MM.1S (cell line): Measurements from ENCODE around the gene MAP3K20.
"Not testable (repeated sequence)": the region's sequence is repeated elsewhere in the genome, so short reads cannot be mapped to it uniquely, and the experiment has no call there.

Source experiments
- DNase-seq: peaks from one replicate; pipeline ENCODE4 v3.0.0-alpha.2; 2015
- H2AFZ ChIP-seq: fragments of 300-600 bp; sonication (generic); 2 replicates; pipeline ENCODE4 v1.6.0; 2016; ENCODE audit warnings: antibody characterized with exemption, low read length
- H3F3A ChIP-seq: fragments of 300-600 bp; sonication (generic); 2 replicates; pipeline ENCODE4 v1.6.1; 2016; ENCODE audit warnings: mild to moderate bottlenecking, antibody characterized with exemption, low read length, moderate library complexity, mixed read lengths; ENCODE audit not compliant: insufficient read depth
- H3K27ac ChIP-seq: fragments of 300-600 bp; sonication (generic); 2 replicates; pipeline ENCODE4 v1.5.1; 2016; ENCODE audit warnings: mild to moderate bottlenecking, low read length
- H3K27me3 ChIP-seq: fragments of 300-600 bp; sonication (generic); replicated peaks from 2 replicates; pipeline ENCODE4 v1.6.0; 2016; ENCODE audit warnings: low read length; ENCODE audit not compliant: insufficient read depth
- H3K36me3 ChIP-seq: fragments of 300-600 bp; sonication (generic); replicated peaks from 2 replicates; pipeline ENCODE4 v1.6.1; 2016; ENCODE audit warnings: mild to moderate bottlenecking, low read length, mixed read lengths; ENCODE audit not compliant: insufficient read depth
- H3K4me1 ChIP-seq: fragments of 300-600 bp; sonication (generic); 2 replicates; pipeline ENCODE4 v1.6.1; 2016; ENCODE audit warnings: low read length, mixed read lengths
- H3K4me2 ChIP-seq: fragments of 300-600 bp; sonication (generic); 2 replicates; pipeline ENCODE4 v1.6.0; 2016; ENCODE audit warnings: low read depth, low read length
- H3K4me3 ChIP-seq: fragments of 300-600 bp; sonication (generic); 2 replicates; pipeline ENCODE4 v1.5.1; 2016; ENCODE audit warnings: low read length, mixed read lengths
- H3K79me2 ChIP-seq: fragments of 300-600 bp; sonication (generic); 2 replicates; pipeline ENCODE4 v1.6.1; 2016; ENCODE audit warnings: mixed run types, low read length, mixed read lengths
- H3K9ac ChIP-seq: fragments of 300-600 bp; sonication (generic); 2 replicates; pipeline ENCODE4 v1.6.1; 2016; ENCODE audit warnings: low read length, mixed read lengths
- H3K9me2 ChIP-seq: fragments of 300-600 bp; sonication (generic); replicated peaks from 2 replicates; pipeline ENCODE4 v1.6.1; 2016; ENCODE audit warnings: mild to moderate bottlenecking, low read length, mixed read lengths; ENCODE audit not compliant: insufficient read depth
- H3K9me3 ChIP-seq: fragments of 300-600 bp; sonication (generic); replicated peaks from 2 replicates; pipeline ENCODE4 v1.6.1; 2016; ENCODE audit warnings: mild to moderate bottlenecking, low read length, mixed read lengths; ENCODE audit not compliant: insufficient read depth
- H4K20me1 ChIP-seq: fragments of 300-600 bp; sonication (generic); 2 replicates; pipeline ENCODE4 v1.6.1; 2016; ENCODE audit warnings: mild to moderate bottlenecking, low read length, moderate library complexity, mixed read lengths; ENCODE audit not compliant: insufficient read depth
- EZH2 ChIP-seq: fragments of 300-600 bp; sonication (generic); optimal IDR thresholded peaks from 2 replicates; pipeline ENCODE3; 2017; ENCODE audit warnings: low read depth, mild to moderate bottlenecking, antibody characterized with exemption, low read length, mixed read lengths
- EZH2phosphoT487 ChIP-seq: fragments of 300-600 bp; sonication (generic); IDR thresholded peaks from 2 replicates; pipeline ENCODE4 v1.6.1; 2018; ENCODE audit warnings: antibody characterized with exemption, low read length
- TF ChIP-seq, protein P1 (sequence below): fragments of 300-600 bp; sonication (generic); IDR thresholded peaks from 2 replicates; pipeline ENCODE4 v1.5.1; 2016; ENCODE audit warnings: antibody characterized with exemption, low read length, mixed read lengths

Gene MAP3K20

DNA sequence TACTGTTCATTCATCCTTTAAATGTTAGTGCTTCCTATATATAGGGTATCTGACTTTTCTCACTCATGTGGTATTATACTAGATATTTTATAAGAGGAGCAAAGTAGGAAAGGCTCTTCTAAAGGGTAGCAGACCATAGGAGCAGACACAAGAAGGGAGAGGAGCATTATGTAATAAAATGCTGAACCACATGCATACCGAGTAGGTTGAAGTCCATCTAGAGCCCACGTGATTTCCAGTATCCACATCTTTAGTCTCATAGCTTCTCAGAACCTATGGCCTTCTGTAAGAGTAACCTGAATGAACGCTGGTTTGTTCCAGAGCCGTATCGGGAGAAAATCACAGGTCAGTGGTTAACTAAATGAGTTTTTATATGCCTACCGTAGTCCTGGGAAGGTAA, 85.9 kb downstream of the MAP3K20 start:
- DNase-seq: no peak
- Histone ChIP-seq H3K9me2 (no peaks in the 10 kb centered on the region), H3K9me3 (no peaks in the 10 kb centered on the region; the same call in 1 of the 2 replicates), H3K4me2 (no peak overlapping the region), H3K4me3 (no peak overlapping the region), H3K9ac (no peak overlapping the region), H3F3A (no peaks in the 10 kb centered on the region), H4K20me1 (no peaks in the 10 kb centered on the region), H3K27me3 (no peaks in the 10 kb centered on the region), H3K36me3 (no peaks in the 10 kb centered on the region), H3K4me1 (no peaks in the 10 kb centered on the region), H2AFZ (no peak overlapping the region), H3K79me2 (no peaks in the 10 kb centered on the region), H3K27ac (no peak overlapping the region)
- TF ChIP-seq EZH2phosphoT487 (no peak), EZH2 (no peak)
- TF ChIP-seq, protein P1, sequence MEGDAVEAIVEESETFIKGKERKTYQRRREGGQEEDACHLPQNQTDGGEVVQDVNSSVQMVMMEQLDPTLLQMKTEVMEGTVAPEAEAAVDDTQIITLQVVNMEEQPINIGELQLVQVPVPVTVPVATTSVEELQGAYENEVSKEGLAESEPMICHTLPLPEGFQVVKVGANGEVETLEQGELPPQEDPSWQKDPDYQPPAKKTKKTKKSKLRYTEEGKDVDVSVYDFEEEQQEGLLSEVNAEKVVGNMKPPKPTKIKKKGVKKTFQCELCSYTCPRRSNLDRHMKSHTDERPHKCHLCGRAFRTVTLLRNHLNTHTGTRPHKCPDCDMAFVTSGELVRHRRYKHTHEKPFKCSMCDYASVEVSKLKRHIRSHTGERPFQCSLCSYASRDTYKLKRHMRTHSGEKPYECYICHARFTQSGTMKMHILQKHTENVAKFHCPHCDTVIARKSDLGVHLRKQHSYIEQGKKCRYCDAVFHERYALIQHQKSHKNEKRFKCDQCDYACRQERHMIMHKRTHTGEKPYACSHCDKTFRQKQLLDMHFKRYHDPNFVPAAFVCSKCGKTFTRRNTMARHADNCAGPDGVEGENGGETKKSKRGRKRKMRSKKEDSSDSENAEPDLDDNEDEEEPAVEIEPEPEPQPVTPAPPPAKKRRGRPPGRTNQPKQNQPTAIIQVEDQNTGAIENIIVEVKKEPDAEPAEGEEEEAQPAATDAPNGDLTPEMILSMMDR: no peak

DNA sequence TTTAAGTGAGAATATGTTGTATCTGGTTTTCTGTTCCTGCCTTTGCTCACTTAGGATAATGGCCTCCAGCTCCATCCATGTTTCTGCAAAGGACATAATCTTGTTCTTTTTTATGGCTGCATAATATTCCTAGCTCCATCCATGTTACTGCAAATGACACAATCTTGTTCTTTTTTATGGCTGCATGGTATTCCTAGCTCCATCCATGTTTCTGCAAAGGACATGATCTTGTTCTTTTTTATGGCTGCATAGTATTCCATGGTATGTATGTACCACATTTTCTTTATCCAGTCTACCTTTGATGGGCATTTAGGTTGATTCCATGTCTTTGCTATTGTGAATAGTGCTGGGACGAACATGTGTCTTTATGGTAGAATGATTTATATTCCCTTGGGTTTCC, 87.7 kb downstream of the MAP3K20 start:
- H3K9me2 ChIP-seq, H3K4me1 ChIP-seq, H3K9me3 ChIP-seq, H3K79me2 ChIP-seq, H3K27me3 ChIP-seq, H3K9ac ChIP-seq, H3K4me2 ChIP-seq, H4K20me1 ChIP-seq, H3K4me3 ChIP-seq, DNase-seq, H3K27ac ChIP-seq, H3K36me3 ChIP-seq, H2AFZ ChIP-seq, H3F3A ChIP-seq: not testable (repeated sequence)

DNA sequence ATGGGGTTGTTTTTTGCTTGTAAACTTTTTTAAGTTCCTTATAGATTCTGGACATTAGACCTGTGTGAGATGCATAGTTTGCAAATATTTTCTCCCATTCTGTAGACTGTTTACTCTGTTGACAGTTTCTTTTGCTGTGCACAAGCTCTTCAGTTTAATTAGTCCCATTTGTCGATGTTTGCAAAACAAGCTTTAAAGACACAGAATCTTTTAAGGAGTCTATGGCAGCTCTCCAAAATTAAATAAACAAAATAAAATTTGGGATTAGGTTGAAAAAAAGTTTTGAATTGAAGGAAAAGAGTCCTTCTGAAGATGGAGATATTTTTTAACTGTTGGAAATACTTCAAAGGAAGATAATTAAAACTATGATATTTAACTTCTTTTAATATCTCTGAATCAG, 88.8 kb downstream of the MAP3K20 start:
- Histone ChIP-seq H3K9ac (no peak overlapping the region), H3K36me3 (no peaks in the 10 kb centered on the region), H2AFZ (no peak overlapping the region), H3K4me2 (no peak overlapping the region), H3K27me3 (no peaks in the 10 kb centered on the region), H3K9me2 (no peaks in the 10 kb centered on the region), H3K27ac (no peak overlapping the region), H3K4me1 (no peaks in the 10 kb centered on the region), H3K4me3 (no peak overlapping the region), H4K20me1 (no peaks in the 10 kb centered on the region), H3K79me2 (no peaks in the 10 kb centered on the region), H3F3A (no peaks in the 10 kb centered on the region), H3K9me3 (no peaks in the 10 kb centered on the region; the same call in 1 of the 2 replicates)
- no peak for TF ChIP-seq EZH2phosphoT487
- TF ChIP-seq, protein P1: no peak
- TF ChIP-seq EZH2: no peak
- DNase-seq: no peak

DNA sequence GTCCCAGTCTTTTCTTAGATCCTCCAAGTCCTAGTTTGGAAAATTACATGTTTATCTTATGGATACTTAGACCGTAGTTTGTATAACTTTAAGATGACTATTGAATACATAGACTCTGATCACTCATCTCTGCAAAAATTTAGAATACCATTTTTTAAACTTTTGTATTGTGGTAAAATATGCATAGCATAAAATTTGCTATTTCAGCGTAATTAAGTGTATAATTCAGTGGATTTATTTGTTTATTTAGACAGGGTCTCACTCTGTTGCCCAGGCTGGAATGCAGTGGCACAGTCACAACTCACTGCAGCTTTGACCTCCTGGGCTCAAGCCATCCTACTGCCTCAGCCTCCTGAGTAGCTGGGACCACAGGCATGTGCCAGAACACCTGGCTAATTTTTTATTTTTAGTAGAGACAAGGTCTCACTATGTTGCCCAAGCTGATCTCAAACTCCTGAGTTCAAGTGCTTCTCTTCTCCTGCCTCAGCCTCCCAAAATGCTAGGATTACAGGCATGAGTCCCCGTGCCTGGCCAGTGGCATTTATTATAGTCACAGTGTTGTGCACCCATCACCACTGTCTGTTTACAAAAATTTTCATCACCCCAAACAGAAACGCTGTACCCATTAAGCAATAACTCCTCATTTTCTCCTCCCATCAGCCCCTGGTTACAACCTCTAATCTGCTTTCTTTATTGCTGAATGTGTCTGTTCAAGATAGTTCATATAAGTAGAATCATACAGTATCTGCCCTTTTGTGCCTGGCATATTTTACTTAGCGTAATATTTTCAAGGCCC, 90.0 kb downstream of the MAP3K20 start:
- no peaks in the 10 kb centered on the region for H4K20me1 ChIP-seq
- no peaks in the 10 kb centered on the region for H3K4me1 ChIP-seq
- no peak overlapping the region for H3K27ac ChIP-seq
- H3K9me3 ChIP-seq: no peaks in the 10 kb centered on the region; the same call in 1 of the 2 replicates
- no peak for DNase-seq
- H3K9me2 ChIP-seq: no peaks in the 10 kb centered on the region
- no peaks in the 10 kb centered on the region for H3K27me3 ChIP-seq
- no peak overlapping the region for H2AFZ ChIP-seq
- no peak overlapping the region for H3K4me2 ChIP-seq
- H3K79me2 ChIP-seq: no peaks in the 10 kb centered on the region
- H3K36me3 ChIP-seq: no peaks in the 10 kb centered on the region
- H3K4me3 ChIP-seq: no peak overlapping the region
- no peaks in the 10 kb centered on the region for H3F3A ChIP-seq
- TF ChIP-seq EZH2: no peak
- TF ChIP-seq EZH2phosphoT487: no peak
- TF ChIP-seq, protein P1: no peak
- H3K9ac ChIP-seq: no peak overlapping the region
